CD4-positive, alpha-beta T cell treated with Interleukin-6 for 4 hours (primary cell): ENCODE measurements around the gene RTKN.
"Not testable (repeated sequence)": the region's sequence is repeated elsewhere in the genome, so short reads cannot be mapped to it uniquely, and the experiment has no call there.

Source experiments
- DNase-seq: peaks from one replicate; pipeline ENCODE4 v3.0.0-alpha.2; 2020; ENCODE audit warnings: mixed read lengths

The RTKN gene

DNA sequence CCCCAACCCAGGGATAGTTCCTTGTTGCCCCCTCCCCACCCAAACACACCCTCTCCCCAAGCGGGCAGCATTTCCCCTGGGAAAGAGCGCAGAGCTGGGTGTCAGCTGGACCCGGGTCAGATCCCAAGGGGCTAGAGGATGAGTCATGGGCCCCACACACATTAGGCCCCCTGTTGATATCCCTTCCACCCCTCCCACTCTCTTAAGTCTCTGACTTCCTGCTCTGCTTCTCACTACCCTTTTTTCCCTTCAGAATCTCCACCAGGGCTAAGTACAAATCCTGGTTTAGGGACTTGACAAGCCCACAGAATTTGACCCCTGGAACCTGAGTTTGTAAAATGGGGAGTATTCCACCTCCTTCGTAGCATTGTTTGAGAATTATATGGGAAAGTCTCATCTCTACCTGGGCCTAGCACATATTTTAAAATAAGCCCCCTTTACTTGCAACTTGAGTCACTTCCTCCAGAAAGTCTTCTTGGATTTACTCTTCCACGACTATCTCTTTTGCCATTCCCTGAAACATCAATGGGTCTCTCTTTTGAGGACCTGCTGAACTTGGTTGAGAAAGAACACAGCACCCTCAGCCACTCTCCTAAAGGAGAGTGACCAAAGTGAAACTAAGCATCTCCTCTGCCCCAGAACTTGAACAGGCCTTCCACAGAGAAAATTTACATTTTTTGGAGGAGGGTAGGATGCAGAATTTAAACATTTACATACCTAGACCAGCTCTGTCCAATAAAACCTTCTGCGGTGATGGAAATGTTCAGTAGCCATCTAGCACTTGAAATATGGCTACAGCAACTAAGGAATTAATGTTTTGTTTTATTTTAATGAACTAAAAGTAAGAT lies 4.7 kb downstream of the RTKN start:
- DNase-seq: no peak

DNA sequence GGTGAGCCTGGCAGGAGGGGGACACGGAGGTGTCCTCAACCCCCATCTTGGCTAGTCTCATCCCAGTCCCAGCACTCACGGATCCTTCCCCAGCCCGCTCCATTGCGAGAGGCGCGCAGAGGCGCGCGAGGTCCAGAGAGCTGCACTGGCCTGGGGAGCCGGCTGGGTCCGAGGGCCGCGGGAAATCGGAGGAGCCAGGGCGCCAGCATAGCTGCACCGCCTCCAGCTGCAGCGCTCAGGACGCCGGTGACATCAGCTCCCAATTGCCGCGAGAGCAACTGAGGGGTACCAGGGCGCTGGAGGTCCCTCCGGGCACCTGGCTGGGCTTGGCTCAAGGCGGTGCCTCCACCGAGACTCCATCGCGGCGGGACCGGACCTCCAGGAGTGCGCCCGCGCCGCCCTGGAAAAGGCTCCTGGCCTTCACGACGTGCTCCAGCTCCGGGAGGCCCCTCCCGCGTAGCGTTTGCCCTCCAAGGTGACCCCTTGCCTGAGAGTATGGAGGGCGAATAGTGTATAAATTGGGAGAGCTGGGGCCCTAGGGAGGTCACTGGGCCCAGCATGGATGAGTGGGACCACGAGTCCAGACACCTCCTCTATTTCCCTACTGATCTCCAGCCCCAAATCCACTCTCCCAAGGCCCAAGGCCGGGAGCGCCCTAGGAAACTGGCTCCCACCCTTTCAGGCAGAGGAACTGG lies 5.5 kb downstream of the RTKN start:
- DNase-seq: no peak

- DNase-seq: no peak
Measured at GRCh38 chr2:74430502-74430901, 11.2 kb downstream of the RTKN start.

DNA sequence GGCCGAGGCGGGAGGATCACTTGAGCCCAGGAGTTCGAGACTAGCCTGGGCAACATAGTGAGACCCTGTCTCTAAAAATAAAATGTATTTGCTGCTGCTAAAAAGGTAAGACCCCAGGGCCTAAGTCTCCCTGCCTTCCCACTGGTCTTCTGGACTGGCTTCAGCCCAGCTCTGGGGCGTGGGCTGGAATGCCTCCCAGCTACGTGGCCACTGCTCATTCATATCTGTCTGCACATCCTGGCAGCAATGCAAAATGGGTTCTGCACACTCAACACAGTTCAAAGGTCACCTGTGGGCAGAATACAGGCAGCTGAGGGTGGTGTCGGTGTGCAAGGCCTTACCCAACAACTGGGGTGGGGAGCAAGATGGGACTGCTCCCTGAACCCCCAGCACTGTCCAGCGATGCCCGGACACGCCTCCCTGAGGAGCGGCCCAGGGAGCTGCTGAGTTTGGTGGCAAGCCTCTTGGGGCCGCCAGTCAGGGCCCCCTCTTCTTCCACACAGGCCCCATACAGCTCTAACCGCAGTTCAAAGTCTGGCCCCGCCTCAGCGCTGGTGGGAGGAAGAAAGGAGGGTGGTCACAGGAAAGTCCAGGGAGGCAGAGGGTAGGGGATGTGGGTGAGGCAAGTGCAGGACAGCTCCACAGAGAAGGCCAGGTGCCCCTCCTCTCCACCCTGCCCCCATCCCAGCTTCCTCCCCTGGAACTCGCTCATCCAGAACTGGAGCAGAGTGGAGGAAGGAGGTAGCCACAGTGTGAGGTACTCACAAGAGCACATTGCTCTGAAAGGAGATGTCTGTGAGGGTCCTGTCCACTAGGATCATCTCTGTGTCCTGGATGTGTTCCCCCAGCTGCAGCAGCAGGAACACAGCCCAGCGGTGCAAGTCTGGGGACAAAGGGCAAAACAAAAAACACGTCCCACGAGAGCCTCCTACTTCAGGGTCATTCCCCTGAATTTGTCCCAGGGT lies 12.0 kb downstream of the RTKN start:
- DNase-seq: no peak

- no peak for DNase-seq
Measured at GRCh38 chr2:74428675-74429074, 13.1 kb downstream of the RTKN start.

DNA sequence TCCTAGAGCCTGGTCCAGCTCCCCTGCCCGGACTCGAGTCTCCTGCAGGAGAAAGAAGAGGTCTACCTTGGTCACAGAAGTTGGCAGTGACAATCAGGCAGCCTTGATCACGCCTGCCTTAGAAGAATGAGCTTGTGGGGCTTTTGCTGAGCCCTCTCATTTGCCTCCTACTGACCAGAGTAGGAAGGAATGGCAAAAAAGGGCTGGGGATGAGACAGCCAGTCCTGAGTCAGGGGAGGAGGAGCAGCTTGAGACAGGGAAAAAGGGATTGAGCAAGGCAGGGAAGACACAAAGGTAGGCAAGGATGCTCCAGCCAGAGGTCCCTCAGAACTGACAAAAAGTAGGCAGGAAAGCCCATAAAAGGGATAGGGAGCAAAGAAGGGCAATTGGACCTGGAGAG lies 14.2 kb downstream of the RTKN start:
- DNase-seq: no peak

GRCh38 chr2:74426181-74426758 lies 15.5 kb downstream of the RTKN start:
- no peak for DNase-seq

- no peak for DNase-seq
Measured at GRCh38 chr2:74425523-74425922, 16.2 kb downstream of the RTKN start.

- no peak for DNase-seq
Measured at GRCh38 chr2:74424995-74425406, 16.7 kb downstream of the RTKN start.

DNA sequence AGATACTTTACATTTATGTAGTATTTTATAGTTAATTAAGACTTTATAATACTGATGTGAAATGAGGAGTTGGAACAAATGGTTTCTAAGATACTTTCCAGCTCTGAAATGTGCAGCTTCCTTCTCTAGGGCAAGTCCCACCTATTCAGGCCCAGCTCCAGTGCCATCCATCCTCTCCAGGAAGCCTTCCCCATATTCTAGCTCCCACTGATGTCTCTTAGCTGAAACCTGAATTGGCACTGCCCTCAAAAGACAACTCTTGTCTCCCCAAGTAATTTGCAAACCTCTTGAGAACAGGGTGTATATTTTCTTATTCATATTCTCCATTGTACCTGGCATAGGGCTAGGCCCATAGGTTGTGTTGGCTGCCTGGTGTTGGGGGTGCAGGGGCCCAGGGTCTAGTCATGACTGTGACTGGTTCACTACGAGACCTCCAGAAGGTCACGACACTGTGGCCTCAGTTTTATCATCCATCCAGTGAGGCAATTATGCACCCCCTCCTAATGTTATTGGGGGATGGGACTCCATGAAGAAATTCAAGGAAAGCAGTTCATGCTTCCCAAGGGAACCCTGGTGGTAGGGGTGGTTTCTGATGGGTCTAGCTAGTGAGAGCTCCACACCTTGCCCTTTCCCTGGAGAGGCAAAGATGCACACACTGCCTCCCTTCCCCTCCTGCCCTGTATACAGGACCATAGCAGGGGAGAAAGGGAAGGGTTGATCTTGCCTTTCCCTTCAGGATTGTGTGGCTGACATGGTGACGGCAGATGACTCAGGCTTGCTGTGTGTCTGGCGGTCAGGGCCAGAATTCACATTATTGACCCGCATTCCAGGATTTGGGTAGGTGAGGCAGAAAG lies 17.4 kb downstream of the RTKN start:
- no peak for DNase-seq

DNA sequence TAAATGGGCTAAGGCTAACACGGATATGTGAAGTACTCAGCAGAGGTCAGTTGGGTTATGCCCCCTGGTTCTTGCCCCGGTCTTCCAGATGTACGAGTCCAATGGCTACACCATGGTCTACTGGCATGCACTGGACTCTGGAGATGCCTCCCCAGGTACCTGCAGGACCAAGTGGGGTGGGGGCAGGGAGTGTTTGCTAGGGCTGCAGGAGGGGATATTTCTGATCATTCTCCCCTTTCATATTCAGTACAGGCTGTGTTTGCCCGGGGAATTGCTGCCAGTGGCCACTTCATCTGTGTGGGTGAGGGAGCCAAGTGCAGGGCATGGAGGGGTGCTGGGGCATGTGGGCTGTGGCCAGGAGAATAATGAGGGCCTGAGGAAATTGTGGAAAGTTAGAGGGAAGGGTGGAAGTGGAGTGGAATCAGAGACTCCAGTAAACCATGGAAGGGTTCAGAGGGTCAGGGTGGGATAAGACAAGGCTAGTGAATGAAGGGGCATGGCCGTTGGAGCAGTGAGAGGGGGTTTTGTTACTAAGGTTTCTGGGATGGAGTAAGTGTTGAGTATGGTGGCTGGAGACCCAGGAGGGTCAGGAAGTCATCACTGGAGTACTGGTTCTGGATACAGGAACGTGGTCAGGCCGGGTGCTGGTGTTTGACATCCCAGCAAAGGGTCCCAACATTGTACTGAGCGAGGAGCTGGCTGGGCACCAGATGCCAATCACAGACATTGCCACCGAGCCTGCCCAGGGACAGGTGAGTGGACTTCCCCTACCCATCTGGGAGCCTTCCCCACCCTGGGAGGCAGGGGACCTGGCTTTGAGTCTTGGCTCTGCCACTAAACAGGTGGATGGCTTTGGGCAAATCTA lies 18.3 kb downstream of the RTKN start:
- DNase-seq: no peak

DNA sequence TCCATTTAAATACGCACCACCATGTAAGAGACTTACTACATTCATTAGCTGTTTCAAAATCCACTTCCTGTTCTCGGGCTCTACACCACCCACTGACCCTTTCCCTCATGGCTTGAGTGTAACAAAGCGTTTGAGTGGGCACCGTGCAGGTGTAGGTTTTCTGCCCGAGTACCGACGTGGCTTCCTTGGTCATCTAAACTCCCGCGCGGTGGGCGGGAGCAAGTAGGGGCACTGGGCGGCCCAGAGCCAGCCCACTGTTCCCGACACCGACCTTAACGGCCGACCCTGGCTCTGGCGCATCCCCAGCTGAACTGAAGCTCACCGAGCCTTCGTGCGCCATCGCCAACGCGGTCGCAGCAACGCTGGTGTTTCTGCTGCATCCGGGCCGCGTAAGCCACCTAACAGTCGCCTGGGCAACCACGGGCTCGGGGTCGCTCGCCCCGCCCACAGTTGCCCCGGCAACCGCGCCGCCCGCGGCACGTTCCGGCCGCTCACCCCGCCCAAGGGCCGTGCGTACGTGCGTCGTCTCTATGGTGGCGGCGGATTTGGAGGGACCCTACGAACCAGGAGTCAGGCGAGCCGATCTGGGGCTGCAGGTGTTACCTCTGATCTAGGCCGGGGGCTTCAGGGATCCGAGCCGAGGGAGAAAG lies 20.4 kb downstream of the RTKN start, which contains the start of the genes C2orf81 and WDR54:
Gene C2orf81 (minus strand): TSS at position 399 of the 650 bp plus-strand sequence. CDS start 59 bp downstream, at position 340.
Gene WDR54 (plus strand): TSS at position 510 of the 650 bp plus-strand sequence. CDS start 424 bp downstream, outside the sequence.
- DNase-seq: peak; percentile 96

DNA sequence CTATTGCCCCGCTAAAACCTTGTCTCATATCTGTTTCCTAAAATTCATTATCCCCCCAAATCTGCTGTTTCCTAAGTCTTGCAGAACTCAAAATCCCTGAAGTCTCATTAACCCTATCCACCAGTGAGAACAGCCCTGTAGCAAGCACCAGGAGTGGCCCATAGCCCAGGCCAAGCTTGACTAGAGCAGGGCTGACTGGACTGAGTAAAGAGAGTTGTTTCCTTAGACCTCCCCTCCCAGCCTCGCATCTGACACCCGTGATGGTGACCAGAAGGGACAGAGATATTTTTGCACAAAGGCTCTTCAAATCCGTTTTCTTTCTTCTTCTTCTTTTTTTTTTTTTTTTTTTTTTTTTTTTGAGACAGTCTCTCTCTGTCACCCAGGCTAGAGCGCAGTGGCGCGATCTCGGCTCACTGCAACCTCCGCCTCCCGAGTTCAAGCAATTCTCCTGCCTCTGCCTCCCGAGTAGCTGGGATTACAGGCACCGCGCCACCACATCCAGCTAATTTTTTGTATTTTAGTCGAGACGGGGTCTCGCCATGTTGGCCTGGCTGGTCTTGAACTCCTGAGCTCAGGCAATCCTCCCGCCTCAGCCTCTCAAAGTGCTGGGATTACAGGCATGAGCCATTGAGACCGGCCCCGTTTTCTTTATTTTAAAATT lies 21.2 kb downstream of the RTKN start:
- not testable (repeated sequence) for DNase-seq

GRCh38 chr2:74420006-74420405 lies 21.7 kb downstream of the RTKN start:
- no peak for DNase-seq

- no peak for DNase-seq
Measured at GRCh38 chr2:74419345-74419744, 22.4 kb downstream of the RTKN start.

DNA sequence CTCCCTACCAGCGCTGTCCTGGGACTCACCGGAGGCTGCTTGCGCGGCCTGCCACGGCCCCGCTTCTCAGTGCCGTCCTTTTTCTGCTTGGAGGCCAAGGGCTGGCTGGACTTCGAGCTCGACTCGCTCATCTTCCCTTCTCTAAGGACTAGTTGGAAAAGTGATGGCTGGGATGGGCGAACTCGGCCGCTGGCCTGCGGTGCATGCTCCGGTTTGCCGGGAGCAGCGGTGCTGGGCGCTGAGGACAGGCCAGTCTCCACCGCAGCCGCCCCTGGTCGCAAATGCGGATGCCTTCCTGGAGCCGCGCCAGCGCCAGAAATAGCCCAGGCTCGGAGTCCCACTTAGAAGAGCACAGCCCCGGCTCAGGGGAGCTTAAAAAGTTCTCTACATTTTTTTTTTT lies 23.4 kb downstream of the RTKN start:
- no peak for DNase-seq

DNA sequence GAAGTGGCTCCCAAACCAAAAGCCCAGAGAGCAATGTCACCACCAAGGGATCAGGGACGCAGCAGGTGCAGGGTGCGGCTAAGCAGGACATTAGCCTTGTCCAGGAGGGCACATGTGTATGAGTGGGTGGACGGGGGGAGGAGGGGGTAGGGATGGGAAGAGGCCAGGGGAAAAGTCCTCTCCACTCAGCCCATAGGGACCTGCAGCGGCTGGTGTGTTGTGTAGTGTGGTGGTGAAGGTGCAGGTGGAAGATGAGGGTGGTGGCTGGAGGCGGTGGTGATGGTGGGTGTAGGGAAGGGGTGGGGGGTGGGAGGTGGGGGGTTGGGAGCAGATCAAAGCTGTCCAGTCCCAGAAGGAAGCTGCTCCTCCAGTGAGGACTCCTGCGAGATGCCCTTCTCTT lies 24.0 kb downstream of the RTKN start:
- no peak for DNase-seq

- no peak for DNase-seq
Measured at GRCh38 chr2:74417197-74417596, 24.5 kb downstream of the RTKN start.

DNA sequence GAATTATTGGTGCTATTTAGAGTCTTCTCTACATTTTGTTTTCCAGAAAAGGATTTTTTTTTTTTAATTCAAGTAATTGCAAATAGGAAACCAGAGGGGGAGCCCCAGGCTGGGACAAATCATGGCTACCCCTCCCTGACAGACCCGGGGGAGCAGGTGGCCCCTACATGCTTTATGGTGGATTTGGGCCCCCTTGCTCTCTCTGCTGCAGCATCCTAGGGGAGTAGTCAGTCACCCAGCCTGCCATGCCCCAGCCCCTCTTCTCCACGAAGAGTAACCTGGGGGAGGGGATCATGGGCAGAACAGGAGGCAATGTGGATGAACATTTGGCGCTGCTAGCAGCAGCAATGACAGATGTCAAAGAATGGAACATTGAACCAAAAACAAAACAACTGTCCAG lies 25.0 kb downstream of the RTKN start:
- no peak for DNase-seq
